IMR-90 (cell line): ENCODE data around the gene DNAJC12. TPM values are rescaled to one million over a fixed set of nuclear protein-coding genes. Genes with fewer than 3 reads are reported as not detected.

Source experiments
- ATAC-seq: fragments of 200-7000 bp; cut with Tn5 transposase; 2 replicates; pipeline ENCODE4 v1.9.1; 2020; ENCODE audit warnings: low read depth, mild to moderate bottlenecking, moderate library complexity
- BruUV-seq: library from RNA; stranded (reverse); fragments of 400-500 nt; replicated peaks from 2 replicates; lab custom pipeline; 2021; lab: Mats Ljungman, UMichigan
- CTCF ChIA-PET: fragments of 300-600 bp; formaldehyde crosslinking; extraction: SDS; loops from one replicate; lab custom pipeline; 2021; ENCODE audit warnings: antibody characterized with exemption; lab: Yijun Ruan, JAX
- POLR2A ChIA-PET: fragments of 300-600 bp; sonication (Branson Sonifier 250); formaldehyde crosslinking; loops from one replicate; lab custom pipeline; 2022; ENCODE audit warnings: antibody characterized with exemption; ENCODE audit not compliant: unreplicated experiment; lab: Charles Lee
- DNase-seq: peaks from one replicate; pipeline ENCODE4 v3.0.0; 2013
- H2AFZ ChIP-seq: replicated peaks from 2 replicates; pipeline ENCODE3; 2013; ENCODE audit warnings: low read length, mild to moderate bottlenecking; ENCODE audit not compliant: poor library complexity
- H2AK5ac ChIP-seq: 2 replicates; pipeline ENCODE4 v1.6.1; 2013; ENCODE audit warnings: low read depth, low read length, inconsistent platforms
- H2AK9ac ChIP-seq: replicated peaks from 2 replicates; pipeline ENCODE3; 2013; ENCODE audit warnings: mild to moderate bottlenecking, low read depth, low read length, moderate library complexity; ENCODE audit not compliant: poor library complexity
- H2BK120ac ChIP-seq: 2 replicates; pipeline ENCODE4 v1.6.1; 2013; ENCODE audit warnings: low read depth, low read length, inconsistent platforms
- H2BK15ac ChIP-seq: 3 replicates; pipeline ENCODE4 v1.6.1; 2013; ENCODE audit warnings: low read depth, low read length, inconsistent platforms
- H2BK20ac ChIP-seq: 2 replicates; pipeline ENCODE4 v1.6.1; 2013; ENCODE audit warnings: low read depth, mild to moderate bottlenecking, inconsistent platforms, low read length, moderate library complexity
- H2BK5ac ChIP-seq: 2 replicates; pipeline ENCODE4 v1.6.1; 2013; ENCODE audit warnings: mild to moderate bottlenecking, low read depth, low read length, inconsistent platforms; ENCODE audit not compliant: poor library complexity, severe bottlenecking
- H3K14ac ChIP-seq: replicated peaks from 2 replicates; pipeline ENCODE4 v1.6.1; 2013; ENCODE audit warnings: low read depth, low read length, inconsistent platforms
- H3K18ac ChIP-seq: 2 replicates; pipeline ENCODE4 v1.6.1; 2013; ENCODE audit warnings: low read depth, low read length, control low read depth
- H3K23ac ChIP-seq: 2 replicates; pipeline ENCODE4 v1.6.1; 2013; ENCODE audit warnings: low read depth, low read length, inconsistent platforms
- H3K27ac ChIP-seq: 2 replicates; pipeline ENCODE4 v1.5.1; 2013; ENCODE audit warnings: mild to moderate bottlenecking, control low read depth, low read length; ENCODE audit not compliant: insufficient read depth
- H3K27me3 ChIP-seq: 2 replicates; pipeline ENCODE4 v1.6.1; 2013; ENCODE audit warnings: low read length; ENCODE audit not compliant: control insufficient read depth, insufficient read depth
- H3K36me3 ChIP-seq: 2 replicates; pipeline ENCODE4 v1.6.1; 2013; ENCODE audit warnings: low read length, mixed read lengths; ENCODE audit not compliant: control insufficient read depth, insufficient read depth
- H3K4ac ChIP-seq: 2 replicates; pipeline ENCODE4 v1.6.1; 2013; ENCODE audit warnings: low read depth, low read length, inconsistent platforms
- H3K4me1 ChIP-seq: 2 replicates; pipeline ENCODE4 v1.6.1; 2013; ENCODE audit warnings: low read length, mixed read lengths; ENCODE audit not compliant: control insufficient read depth, insufficient read depth
- H3K4me2 ChIP-seq: 2 replicates; pipeline ENCODE4 v1.6.1; 2013; ENCODE audit warnings: low read depth, mild to moderate bottlenecking, control low read depth, low read length, moderate library complexity
- H3K4me3 ChIP-seq: 2 replicates; pipeline ENCODE4 v1.5.1; 2013; ENCODE audit warnings: low read depth, mild to moderate bottlenecking, control low read depth, low read length, moderate library complexity; ENCODE audit not compliant: insufficient read depth
- H3K56ac ChIP-seq: 2 replicates; pipeline ENCODE4 v1.6.1; 2013; ENCODE audit warnings: low read length, inconsistent platforms; ENCODE audit not compliant: insufficient read depth; ENCODE audit errors: extremely low read depth
- H3K79me1 ChIP-seq, 2 experiments: 2 replicates each; pipeline ENCODE4 v1.6.1; 2013; ENCODE audit warnings: low read length in 2 of 2, inconsistent platforms in 1 of 2, low read depth in 1 of 2
- H3K9ac ChIP-seq: 2 replicates; pipeline ENCODE4 v1.6.1; 2013; ENCODE audit warnings: low read depth, low read length, control low read depth
- H3K9me1 ChIP-seq: 2 replicates; pipeline ENCODE4 v1.6.1; 2013; ENCODE audit warnings: low read length, inconsistent platforms; ENCODE audit not compliant: insufficient read depth
- H3K9me3 ChIP-seq: 2 replicates; pipeline ENCODE4 v1.6.1; 2013; ENCODE audit warnings: low read length; ENCODE audit not compliant: control insufficient read depth, insufficient read depth
- H4K20me1 ChIP-seq: 2 replicates; pipeline ENCODE4 v1.6.1; 2013; ENCODE audit warnings: low read length, inconsistent platforms; ENCODE audit not compliant: insufficient read depth
- H4K5ac ChIP-seq: 2 replicates; pipeline ENCODE4 v1.6.1; 2013; ENCODE audit warnings: mild to moderate bottlenecking, low read depth, low read length, control low read depth
- H4K8ac ChIP-seq, 2 experiments: 2 replicates each; pipeline ENCODE4 v1.6.1; 2013; ENCODE audit warnings: low read depth in 2 of 2, low read length in 2 of 2, control low read depth in 1 of 2, inconsistent platforms in 1 of 2
- H4K91ac ChIP-seq: 2 replicates; pipeline ENCODE4 v1.6.1; 2013; ENCODE audit warnings: low read depth, low read length, inconsistent platforms; ENCODE audit not compliant: insufficient read depth
- BHLHE40 ChIP-seq: fragments of 150-350 bp; IDR thresholded peaks from 2 replicates; pipeline ENCODE4 v1.6.1; 2016; ENCODE audit warnings: mild to moderate bottlenecking, low read depth, low read length
- CEBPB ChIP-seq: IDR thresholded peaks from 2 replicates; pipeline ENCODE4 v1.6.1; 2012; ENCODE audit warnings: low read depth, low read length, improper control_type of control experiment
- CHD1 ChIP-seq: IDR thresholded peaks from 2 replicates; pipeline ENCODE4 v1.6.1; 2012; ENCODE audit warnings: low read depth, low read length, improper control_type of control experiment
- FOS ChIP-seq: fragments of 150-350 bp; IDR thresholded peaks from 2 replicates; pipeline ENCODE4 v1.6.1; 2016; ENCODE audit warnings: low read depth, low read length
- MAFK ChIP-seq: IDR thresholded peaks from 2 replicates; pipeline ENCODE4 v1.6.1; 2012; ENCODE audit warnings: low read depth, low read length, improper control_type of control experiment
- MXI1 ChIP-seq: IDR thresholded peaks from 2 replicates; pipeline ENCODE4 v1.6.1; 2012; ENCODE audit warnings: low read depth, mild to moderate bottlenecking, low read length, moderate library complexity, borderline replicate concordance
- NFE2L2 ChIP-seq: fragments of 150-350 bp; IDR thresholded peaks from 2 replicates; pipeline ENCODE4 v1.6.1; 2016; ENCODE audit warnings: low read depth, mild to moderate bottlenecking, low read length
- POLR2A ChIP-seq: IDR thresholded peaks from 2 replicates; pipeline ENCODE4 v1.6.1; 2012; ENCODE audit warnings: mild to moderate bottlenecking, low read depth, low read length
- RAD21 ChIP-seq: IDR thresholded peaks from 2 replicates; pipeline ENCODE4 v1.6.1; 2012; ENCODE audit warnings: low read length, improper control_type of control experiment
- RCOR1 ChIP-seq: IDR thresholded peaks from 2 replicates; pipeline ENCODE4 v1.6.1; 2012; ENCODE audit warnings: mild to moderate bottlenecking, low read length, improper control_type of control experiment; ENCODE audit not compliant: insufficient replicate concordance
- RFX5 ChIP-seq: IDR thresholded peaks from 2 replicates; pipeline ENCODE4 v1.8.0; 2012; ENCODE audit warnings: low read depth, mild to moderate bottlenecking, low read length, moderate library complexity
- SMC3 ChIP-seq: fragments of 150-350 bp; IDR thresholded peaks from 2 replicates; pipeline ENCODE4 v1.6.1; 2016; ENCODE audit warnings: low read depth, mild to moderate bottlenecking, antibody characterized with exemption, low read length, moderate library complexity
- WGBS, 2 experiments: methylation state at CpG; one replicate each; pipeline versions ENCODE4 v1.1.5 to v1.1.7; 2013; ENCODE audit warnings: missing lambda C conversion rate in 2 of 2; ENCODE audit not compliant: insufficient read length in 1 of 2; ENCODE audit errors: extremely low coverage in 2 of 2; 5-methylcytosine and 5-hydroxymethylcytosine counted together
- dilution Hi-C: fragments of 300-500 bp; cut with HindIII; formaldehyde crosslinking; loops from one replicate; pipeline ENCODE4 v1.14.3; 2018; ENCODE audit warnings: low sequenced_read_pairs; ENCODE audit not compliant: unreplicated experiment
- in situ Hi-C: fragments of 300-500 bp; cut with MboI; formaldehyde crosslinking; loops from 3 replicates; pipeline ENCODE4 v1.14.3; 2019; ENCODE audit warnings: low sequenced_read_pairs, inconsistent platforms, mixed read lengths
- intact Hi-C: fragments of 100-400 bp; cut with micrococcal nuclease; formaldehyde crosslinking; loops from 2 replicates; pipeline ENCODE4 v1.10.0; 2022
- polyA plus RNA-seq, 3 experiments: library from polyadenylated mRNA; depleted of rRNA; stranded (reverse); fragments of >200 nt; gene quantifications; 2 replicates each; pipeline ENCODE4 v1.2.3, GENCODE V29; 2012; ENCODE audit warnings: low replicate concordance in 1 of 3
- total RNA-seq: library from RNA; depleted of rRNA; stranded (reverse); fragments of >200 nt; gene quantifications from 2 replicates; pipeline ENCODE4 v1.2.3, GENCODE V29; 2012
- TF ChIP-seq, protein P1 (sequence below): conservative IDR thresholded peaks from 2 replicates; pipeline ENCODE4 v1.5.1; 2012; ENCODE audit warnings: mild to moderate bottlenecking, low read depth, low read length, improper control_type of control experiment

Gene DNAJC12
- total and polyA plus RNA-seq, 2 of the 4 experiments (the other 2 are of a cell fraction): 2.3 to 2.9 TPM

DNA sequence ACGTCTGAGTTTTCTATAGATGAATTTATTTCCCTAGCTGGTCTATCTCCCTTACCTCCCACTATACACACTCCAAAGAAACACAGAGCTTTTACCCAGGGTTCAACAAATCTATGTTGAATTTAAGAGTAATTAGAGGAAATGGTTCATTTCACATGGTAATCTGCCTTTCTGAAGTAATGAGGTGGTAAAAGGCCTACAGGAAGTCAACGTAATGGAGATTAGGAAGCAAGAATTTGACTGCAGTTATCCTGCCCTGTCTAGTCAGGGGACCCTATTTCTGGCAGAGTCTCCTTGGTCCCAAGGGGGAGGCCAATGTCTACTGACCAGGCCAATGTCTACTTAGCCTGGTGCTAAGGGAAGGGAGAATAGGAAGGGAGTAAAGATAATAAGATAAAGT lies 25.1 kb upstream of the DNAJC12 start:
- no peak overlapping the region for H2AK9ac ChIP-seq
- H4K20me1 ChIP-seq: no peaks in the 10 kb centered on the region
- ChIA-PET POLR2A (no interaction called here), CTCF (interaction anchor here (0.7 kb wide), 1 partner anchor 446 kb away, joined by 3 read pairs; no protein-coding TSS in a partner anchor)
- H4K5ac ChIP-seq: no peak overlapping the region
- H2BK120ac ChIP-seq: no peak overlapping the region
- no peak overlapping the region for H2BK20ac ChIP-seq
- H3K9me1 ChIP-seq: no peaks in the 10 kb centered on the region
- no peak overlapping the region for H3K9ac ChIP-seq
- H2BK15ac ChIP-seq: no peak overlapping the region
- no peak overlapping the region for H2AK5ac ChIP-seq
- TF ChIP-seq RCOR1: no peak
- TF ChIP-seq MAFK: no peak
- no peak for TF ChIP-seq RFX5
- TF ChIP-seq CHD1: no peak
- no peak for TF ChIP-seq FOS
- TF ChIP-seq, protein P1, sequence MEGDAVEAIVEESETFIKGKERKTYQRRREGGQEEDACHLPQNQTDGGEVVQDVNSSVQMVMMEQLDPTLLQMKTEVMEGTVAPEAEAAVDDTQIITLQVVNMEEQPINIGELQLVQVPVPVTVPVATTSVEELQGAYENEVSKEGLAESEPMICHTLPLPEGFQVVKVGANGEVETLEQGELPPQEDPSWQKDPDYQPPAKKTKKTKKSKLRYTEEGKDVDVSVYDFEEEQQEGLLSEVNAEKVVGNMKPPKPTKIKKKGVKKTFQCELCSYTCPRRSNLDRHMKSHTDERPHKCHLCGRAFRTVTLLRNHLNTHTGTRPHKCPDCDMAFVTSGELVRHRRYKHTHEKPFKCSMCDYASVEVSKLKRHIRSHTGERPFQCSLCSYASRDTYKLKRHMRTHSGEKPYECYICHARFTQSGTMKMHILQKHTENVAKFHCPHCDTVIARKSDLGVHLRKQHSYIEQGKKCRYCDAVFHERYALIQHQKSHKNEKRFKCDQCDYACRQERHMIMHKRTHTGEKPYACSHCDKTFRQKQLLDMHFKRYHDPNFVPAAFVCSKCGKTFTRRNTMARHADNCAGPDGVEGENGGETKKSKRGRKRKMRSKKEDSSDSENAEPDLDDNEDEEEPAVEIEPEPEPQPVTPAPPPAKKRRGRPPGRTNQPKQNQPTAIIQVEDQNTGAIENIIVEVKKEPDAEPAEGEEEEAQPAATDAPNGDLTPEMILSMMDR: no peak
- no peak for TF ChIP-seq RAD21
- TF ChIP-seq CEBPB: no peak
- TF ChIP-seq NFE2L2: no peak
- TF ChIP-seq POLR2A: no peak
- no peak for TF ChIP-seq MXI1
- no peak for TF ChIP-seq SMC3
- no peak for TF ChIP-seq BHLHE40
- H3K4ac ChIP-seq: no peak overlapping the region
- no TSS peak for BruUV-seq
- no peak overlapping the region for H2BK5ac ChIP-seq
- in situ Hi-C loops: loop anchor here (25.0 kb wide), 2 partner anchors 324 to 424 kb away; no protein-coding TSS in a partner anchor
- H3K27ac ChIP-seq: no peak overlapping the region
- no peaks in the 10 kb centered on the region for H3K9me3 ChIP-seq
- DNase-seq: no peak
- H3K4me2 ChIP-seq: no peak overlapping the region
- no peaks in the 10 kb centered on the region for H3K36me3 ChIP-seq
- dilution Hi-C loops: no loop called here
- no peak overlapping the region for H4K8ac ChIP-seq
- no peak overlapping the region for H3K18ac ChIP-seq
- no peak overlapping the region for H3K23ac ChIP-seq
- intact Hi-C loops: no loop called here
- no CpG with 5 or more reads among the region's 2 CpGs for WGBS, 2 experiments
- no peak overlapping the region for H3K14ac ChIP-seq
- no peaks in the 10 kb centered on the region for H3K27me3 ChIP-seq
- H2AFZ ChIP-seq: no peak overlapping the region
- no peaks in the 10 kb centered on the region for H3K79me1 ChIP-seq
- no peak overlapping the region for H4K91ac ChIP-seq
- no peak overlapping the region for H3K4me3 ChIP-seq
- no peak for ATAC-seq
- H3K56ac ChIP-seq: no peak overlapping the region
- H3K4me1 ChIP-seq: no peaks in the 10 kb centered on the region
